GM21360 (cell line): ENCODE results near the gene INSYN2B.

ENCODE experiments used
- ATAC-seq: cut with Tn5 transposase; IDR thresholded peaks from one replicate; pipeline ENCODE4 v1.9.1; 2021; ENCODE audit warnings: mild to moderate bottlenecking, moderate library complexity; ENCODE audit not compliant: unreplicated experiment

Gene INSYN2B

GRCh38 chr5:169934990-169935389 lies 45.3 kb downstream of the INSYN2B start:
- ATAC-seq = no peak

GRCh38 chr5:169933616-169934015 lies 46.7 kb downstream of the INSYN2B start:
- ATAC-seq = no peak

- no peak for ATAC-seq
Observed at GRCh38 chr5:169933127-169933526, 47.2 kb downstream of the INSYN2B start.

GRCh38 chr5:169923988-169924387 lies 56.3 kb downstream of the INSYN2B start:
- no peak for ATAC-seq

DNA sequence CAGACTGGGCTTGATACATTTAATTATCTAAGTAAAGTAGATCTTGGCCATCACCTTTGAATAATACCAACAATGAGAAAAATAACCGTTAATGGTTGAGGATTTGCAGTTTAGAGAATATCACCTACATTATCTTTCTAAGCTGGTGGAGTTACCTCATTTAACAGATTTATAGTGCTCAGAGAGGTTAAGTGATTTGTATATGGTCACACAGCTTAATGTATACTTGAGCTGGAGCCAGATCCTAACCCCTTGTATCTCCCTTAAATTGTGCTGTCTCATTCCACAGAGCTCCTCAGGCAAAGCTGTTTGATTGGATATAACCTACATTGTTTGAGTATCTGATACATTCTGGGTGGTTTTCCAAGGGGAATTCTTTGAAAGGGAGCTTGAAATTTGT lies 57.8 kb downstream of the INSYN2B start:
- no peak for ATAC-seq

- no peak for ATAC-seq
Observed at GRCh38 chr5:169921949-169922348, 58.3 kb downstream of the INSYN2B start.

- ATAC-seq = no peak
Observed at GRCh38 chr5:169921384-169921783, 58.9 kb downstream of the INSYN2B start.

DNA sequence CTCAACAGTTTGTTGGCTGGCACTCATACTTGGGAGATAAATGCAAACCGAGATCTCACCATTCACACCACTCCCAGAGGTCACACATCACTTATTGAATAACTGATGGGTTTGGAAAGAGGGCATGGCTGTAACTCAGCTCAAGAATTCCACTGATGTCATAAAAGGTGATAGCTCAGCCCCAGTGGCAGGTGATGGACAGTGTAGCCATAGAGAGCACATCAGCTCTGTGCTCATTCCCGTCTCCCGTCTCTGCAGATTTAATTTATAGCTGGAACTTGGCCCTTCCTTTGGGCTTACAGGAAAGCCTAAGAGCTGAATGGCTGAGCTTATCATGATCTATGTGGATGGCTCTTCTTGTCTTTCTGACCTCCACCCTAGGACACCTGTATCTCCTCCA lies 59.8 kb downstream of the INSYN2B start:
- ATAC-seq = no peak

- ATAC-seq = no peak
Observed at GRCh38 chr5:169918228-169918627, 62.1 kb downstream of the INSYN2B start.

DNA sequence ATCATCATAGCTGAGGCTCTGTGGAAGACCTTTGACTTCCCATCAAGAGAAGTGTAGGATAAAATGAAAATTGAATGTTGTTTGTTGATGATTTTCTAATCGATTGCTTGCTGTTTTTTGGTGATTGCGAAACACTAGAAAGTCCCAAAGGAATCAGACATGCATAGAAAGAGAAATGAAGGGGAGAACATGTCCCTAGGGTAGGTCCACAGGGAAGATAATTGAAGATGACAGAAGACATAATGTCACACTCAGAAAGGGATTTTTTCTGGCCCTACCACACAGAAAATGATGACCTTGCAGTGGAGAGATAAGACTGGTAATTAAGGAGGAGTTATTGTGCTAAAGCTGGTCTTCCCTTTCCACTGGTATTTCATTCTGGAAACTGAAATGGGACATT lies 62.8 kb downstream of the INSYN2B start:
- ATAC-seq = no peak

DNA sequence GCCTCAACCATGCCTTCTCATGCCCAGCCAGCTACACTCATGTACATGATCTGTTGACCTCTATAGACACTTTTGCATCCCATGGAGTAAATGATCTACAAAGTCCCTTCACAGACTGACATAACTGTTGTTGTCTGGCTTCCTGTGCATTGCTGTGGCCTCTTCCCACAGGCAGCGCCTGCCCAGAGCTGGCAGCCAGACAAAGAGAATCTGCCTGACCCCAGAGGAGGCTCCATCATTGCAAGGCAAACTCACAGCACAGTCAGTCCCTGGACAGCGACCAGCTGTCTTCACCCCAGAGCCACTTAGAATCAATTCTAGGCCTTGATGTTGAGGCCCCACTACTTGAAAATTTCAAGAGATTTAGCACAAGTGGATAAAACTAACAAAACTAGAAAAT lies 65.5 kb downstream of the INSYN2B start:
- ATAC-seq = no peak

GRCh38 chr5:169913479-169913878 lies 66.8 kb downstream of the INSYN2B start:
- ATAC-seq = no peak

GRCh38 chr5:169911448-169912212 lies 68.7 kb downstream of the INSYN2B start:
- ATAC-seq = no peak

DNA sequence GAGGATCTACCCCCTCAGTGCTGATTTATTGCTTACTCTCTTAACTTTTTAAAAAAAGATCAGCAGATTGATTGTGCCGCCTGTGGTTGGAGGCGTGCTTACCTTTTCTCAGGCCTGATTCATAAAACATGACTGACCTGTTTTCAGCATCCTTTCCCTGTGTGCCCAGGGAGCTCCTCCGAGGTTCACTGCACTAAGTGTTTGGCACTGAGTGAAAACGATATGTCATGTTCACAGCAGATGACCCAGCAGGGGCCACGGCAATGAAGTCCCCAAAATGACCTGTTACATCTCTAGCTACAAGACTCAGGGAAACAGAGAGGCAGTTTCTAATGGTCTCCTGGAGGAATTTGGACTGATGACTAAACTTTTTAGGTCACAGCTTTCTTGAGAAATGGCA lies 69.9 kb downstream of the INSYN2B start:
- no peak for ATAC-seq

DNA sequence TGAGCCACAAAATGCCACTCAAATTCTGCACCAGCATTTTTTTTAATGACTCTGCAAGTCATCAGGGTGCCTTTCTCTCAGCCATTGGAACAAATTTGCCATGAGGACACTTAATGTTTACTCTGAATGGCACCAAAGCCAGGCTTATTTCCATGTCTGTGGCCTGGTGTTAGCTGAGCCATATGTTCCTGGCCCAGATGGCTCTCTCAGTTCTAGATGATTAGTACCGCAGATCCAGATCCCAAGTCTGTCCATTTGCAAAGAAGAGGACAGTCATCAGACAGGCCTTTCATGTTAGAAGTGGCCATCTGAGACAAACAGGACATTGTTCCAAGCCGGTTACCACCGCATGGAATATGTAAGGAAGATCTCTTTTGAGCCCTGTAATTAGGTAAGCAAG lies 70.3 kb downstream of the INSYN2B start:
- ATAC-seq = no peak

- no peak for ATAC-seq
Observed at GRCh38 chr5:169908864-169909263, 71.4 kb downstream of the INSYN2B start.

DNA sequence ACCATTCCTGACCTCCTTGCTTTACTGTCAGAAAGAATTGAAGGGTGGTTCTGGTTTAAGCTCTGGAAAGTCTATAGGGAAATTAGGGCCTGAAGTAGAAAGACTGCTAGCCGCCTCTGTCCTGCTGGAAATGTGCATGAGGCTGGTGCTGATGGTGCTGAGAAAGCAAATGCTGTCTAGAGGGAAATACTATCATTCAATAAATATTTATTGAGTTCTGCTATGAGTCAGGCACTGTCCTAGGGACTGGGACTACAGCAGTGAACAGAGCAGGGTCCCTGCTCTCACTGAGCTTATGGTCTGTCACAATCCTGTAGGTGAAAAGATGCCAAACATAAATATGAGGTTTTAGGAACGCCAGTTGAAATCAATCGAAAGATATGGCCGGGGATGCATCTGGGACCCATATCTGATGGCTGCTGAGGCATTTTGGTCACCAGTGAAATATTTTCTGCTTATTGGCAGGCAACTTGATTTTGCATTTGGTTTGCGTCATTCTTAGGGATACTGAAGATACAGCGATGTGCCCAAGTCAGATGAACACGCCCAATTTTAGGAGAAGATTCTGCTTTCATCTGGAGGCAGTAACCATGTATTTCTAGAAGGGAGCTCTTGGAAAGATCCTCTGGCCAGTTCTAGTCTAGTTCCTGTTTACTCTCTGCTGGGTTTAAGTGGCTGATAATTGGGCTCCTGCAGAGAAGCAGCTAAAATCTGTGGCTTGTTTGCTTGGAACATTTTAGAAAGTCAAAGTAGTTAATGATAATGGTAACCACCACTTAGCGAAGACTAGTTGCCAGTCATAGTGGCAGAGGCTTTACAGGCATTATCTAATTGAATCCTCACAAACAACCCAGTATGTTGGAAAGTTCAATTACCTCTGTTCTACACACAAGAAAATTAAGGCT lies 73.3 kb downstream of the INSYN2B start:
- ATAC-seq = no peak

DNA sequence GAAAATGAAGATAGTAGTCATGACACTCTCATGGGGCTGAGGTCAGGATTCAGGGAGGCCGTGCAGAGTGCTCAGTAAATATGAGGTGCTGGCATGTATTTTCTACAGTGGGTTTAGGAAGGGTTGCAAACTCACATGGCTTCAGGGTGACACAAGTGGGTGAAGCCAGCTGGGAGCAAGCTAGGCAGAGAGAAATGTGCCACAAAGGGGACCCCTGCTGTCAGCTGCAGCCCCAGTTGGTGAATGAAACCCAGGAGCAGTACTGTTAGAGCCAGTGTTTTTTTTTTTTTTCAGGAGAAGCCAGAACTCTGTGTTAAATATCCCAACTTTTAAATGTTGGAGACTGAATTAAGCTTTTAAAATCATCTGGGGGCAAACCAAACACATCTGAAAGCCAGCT lies 75.3 kb downstream of the INSYN2B start:
- no peak for ATAC-seq

DNA sequence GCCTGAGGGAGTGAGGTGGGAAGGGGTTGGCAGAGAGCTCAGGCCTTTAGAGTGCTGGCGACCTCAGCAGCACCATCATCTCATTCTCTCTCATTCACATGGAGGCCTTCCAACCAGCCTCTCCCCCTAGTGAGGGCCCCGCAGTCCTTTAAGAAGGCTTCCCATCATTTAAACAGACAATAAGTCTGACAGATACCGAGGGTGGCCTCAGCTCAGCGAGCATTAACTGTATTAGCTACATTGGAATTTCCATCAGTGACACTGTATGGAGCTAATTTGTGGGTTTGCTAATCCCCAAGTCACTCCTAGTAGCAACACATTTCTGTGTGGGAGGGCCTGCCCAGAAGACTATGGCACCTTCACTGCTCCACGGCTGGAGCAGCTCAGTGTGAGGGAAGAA lies 75.8 kb downstream of the INSYN2B start:
- ATAC-seq = no peak

DNA sequence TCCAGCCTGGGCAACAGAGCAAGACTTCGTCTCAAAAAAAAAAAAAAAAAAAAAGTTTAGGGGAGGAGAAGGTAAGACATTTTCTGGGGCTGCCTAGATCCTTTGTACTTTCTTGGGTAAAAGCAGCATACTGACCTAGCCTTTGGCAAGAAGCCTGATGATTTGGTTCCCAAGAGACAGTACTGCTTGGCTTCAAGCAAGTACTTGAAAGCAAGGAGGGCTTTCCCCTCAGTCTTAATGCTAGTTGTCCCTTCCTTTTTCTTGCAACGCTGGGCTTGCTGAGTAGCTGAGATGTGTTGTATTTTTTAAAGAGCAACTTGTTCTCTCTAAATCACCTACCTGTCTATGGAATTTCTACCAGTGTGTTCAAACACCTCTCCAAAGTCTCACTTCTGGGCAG lies 76.2 kb downstream of the INSYN2B start:
- ATAC-seq = no peak

- no peak for ATAC-seq
Observed at GRCh38 chr5:169901896-169902295, 78.4 kb downstream of the INSYN2B start.

GRCh38 chr5:169897481-169897880 lies 82.8 kb downstream of the INSYN2B start:
- no peak for ATAC-seq
